H9 (cell line): Measurements from ENCODE around the gene HHATL. TPM values are rescaled to one million over a fixed set of nuclear protein-coding genes. Genes with fewer than 3 reads are reported as not detected.

Experiments
- DNase-seq: peaks from one replicate; pipeline ENCODE4 v3.0.0-alpha.2; 2017
- H2AFZ ChIP-seq: one replicate; pipeline ENCODE4 v1.6.1; 2013; ENCODE audit warnings: mild to moderate bottlenecking, low read length, control low read depth, moderate library complexity
- H2AK5ac ChIP-seq: 2 replicates; pipeline ENCODE4 v1.6.1; 2013; ENCODE audit warnings: low read length, control low read depth, mixed read lengths; ENCODE audit not compliant: insufficient read length
- H2BK120ac ChIP-seq: one replicate; pipeline ENCODE4 v1.6.1; 2013; ENCODE audit warnings: low read depth, mild to moderate bottlenecking, low read length, control low read depth, inconsistent platforms; ENCODE audit not compliant: poor library complexity, severe bottlenecking
- H2BK12ac ChIP-seq: 2 replicates; pipeline ENCODE4 v1.6.1; 2013; ENCODE audit warnings: low read length, control low read depth, mixed read lengths, low read depth; ENCODE audit not compliant: insufficient read length
- H2BK15ac ChIP-seq: 2 replicates; pipeline ENCODE4 v1.6.1; 2013; ENCODE audit warnings: low read depth, low read length, control low read depth
- H2BK20ac ChIP-seq: one replicate; pipeline ENCODE4 v1.6.1; 2013; ENCODE audit warnings: low read depth, mild to moderate bottlenecking, low read length, control low read depth, inconsistent platforms; ENCODE audit not compliant: poor library complexity, severe bottlenecking
- H2BK5ac ChIP-seq: 2 replicates; pipeline ENCODE4 v1.6.1; 2013; ENCODE audit warnings: low read length, control low read depth, mixed read lengths; ENCODE audit not compliant: insufficient read length
- H3K14ac ChIP-seq: 2 replicates; pipeline ENCODE4 v1.6.1; 2013; ENCODE audit warnings: low read length, control low read depth; ENCODE audit not compliant: insufficient read depth
- H3K18ac ChIP-seq: 2 replicates; pipeline ENCODE4 v1.6.1; 2013; ENCODE audit warnings: low read depth, mild to moderate bottlenecking, mixed read lengths, low read length, control low read depth; ENCODE audit not compliant: insufficient read length
- H3K23ac ChIP-seq: 2 replicates; pipeline ENCODE4 v1.6.1; 2013; ENCODE audit warnings: low read length, control low read depth, mixed read lengths, low read depth; ENCODE audit not compliant: insufficient read length
- H3K23me2 ChIP-seq: 2 replicates; pipeline ENCODE4 v1.6.1; 2013; ENCODE audit warnings: low read depth, mild to moderate bottlenecking, mixed read lengths, low read length, control low read depth; ENCODE audit not compliant: insufficient read length, poor library complexity, severe bottlenecking
- H3K27ac ChIP-seq: 2 replicates; pipeline ENCODE4 v1.5.1; 2013; ENCODE audit warnings: low read length, control low read depth, mixed read lengths, low read depth; ENCODE audit not compliant: insufficient read length
- H3K27me3 ChIP-seq: 2 replicates; pipeline ENCODE4 v1.6.1; 2013; ENCODE audit warnings: low read length, control low read depth, inconsistent platforms; ENCODE audit not compliant: insufficient read depth
- H3K4ac ChIP-seq: 2 replicates; pipeline ENCODE4 v1.6.1; 2013; ENCODE audit warnings: low read depth, mild to moderate bottlenecking, control low read depth, inconsistent platforms, low read length, moderate library complexity
- H3K4me1 ChIP-seq: 2 replicates; pipeline ENCODE4 v1.6.1; 2013; ENCODE audit warnings: low read length, control low read depth, inconsistent platforms; ENCODE audit not compliant: insufficient read depth
- H3K4me2 ChIP-seq: 2 replicates; pipeline ENCODE4 v1.6.1; 2013; ENCODE audit warnings: low read length, control low read depth, mixed read lengths; ENCODE audit not compliant: insufficient read length, insufficient read depth
- H3K56ac ChIP-seq: 2 replicates; pipeline ENCODE4 v1.6.1; 2013; ENCODE audit warnings: low read depth, mild to moderate bottlenecking, mixed read lengths, low read length, control low read depth; ENCODE audit not compliant: insufficient read length
- H3K79me1 ChIP-seq: 2 replicates; pipeline ENCODE4 v1.6.1; 2013; ENCODE audit warnings: low read depth, mild to moderate bottlenecking, moderate library complexity, low read length, control low read depth, inconsistent platforms; ENCODE audit not compliant: insufficient read depth, poor library complexity, severe bottlenecking
- H3K79me2 ChIP-seq: 2 replicates; pipeline ENCODE4 v1.6.1; 2013; ENCODE audit warnings: low read length, control low read depth, inconsistent platforms; ENCODE audit not compliant: insufficient read depth
- H3K9ac ChIP-seq: 2 replicates; pipeline ENCODE4 v1.6.1; 2013; ENCODE audit warnings: low read length, control low read depth, mixed read lengths; ENCODE audit not compliant: insufficient read length; ENCODE audit errors: extremely low read depth
- H3K9me3 ChIP-seq: one replicate; pipeline ENCODE4 v1.6.1; 2013; ENCODE audit warnings: low read depth, low read length, inconsistent platforms; ENCODE audit not compliant: control insufficient read depth
- H3T11ph ChIP-seq: one replicate; pipeline ENCODE4 v1.6.1; 2013; ENCODE audit warnings: mild to moderate bottlenecking, low read length, control low read depth, inconsistent platforms
- H4K20me1 ChIP-seq: one replicate; pipeline ENCODE4 v1.6.1; 2013; ENCODE audit not compliant: control insufficient read depth, insufficient read length, insufficient read depth
- H4K5ac ChIP-seq: 2 replicates; pipeline ENCODE4 v1.6.1; 2013; ENCODE audit warnings: low read depth, mild to moderate bottlenecking, mixed read lengths, low read length, control low read depth; ENCODE audit not compliant: insufficient read length
- H4K8ac ChIP-seq: replicated peaks from 2 replicates; pipeline ENCODE4 v1.6.1; 2013; ENCODE audit warnings: low read length, control low read depth, mixed read lengths, low read depth; ENCODE audit not compliant: insufficient read length
- H4K91ac ChIP-seq: 2 replicates; pipeline ENCODE4 v1.6.1; 2013; ENCODE audit warnings: low read depth, mild to moderate bottlenecking, moderate library complexity, mixed read lengths, low read length, control low read depth; ENCODE audit not compliant: insufficient read length
- H3K27ac Mint-ChIP-seq, 3 experiments: 2 replicates in 2 of 3; 3 replicates in 1 of 3; pipeline ENCODE4 v1.8.0; 2020 to 2021; ENCODE audit warnings: mixed read lengths in 3 of 3, mild to moderate bottlenecking in 1 of 3, moderate library complexity in 1 of 3
- H3K27me3 Mint-ChIP-seq: 2 replicates; pipeline ENCODE4 v1.8.0; 2021; ENCODE audit warnings: low read depth, mild to moderate bottlenecking, moderate library complexity, mixed read lengths
- H3K36me3 Mint-ChIP-seq, 3 experiments: 2 replicates in 2 of 3; 3 replicates in 1 of 3; pipeline ENCODE4 v1.8.0; 2020 to 2021; ENCODE audit warnings: low read depth in 3 of 3, mixed read lengths in 3 of 3; ENCODE audit not compliant: insufficient read depth in 1 of 3
- H3K4me1 Mint-ChIP-seq, 2 experiments: 2 replicates each; pipeline ENCODE4 v1.8.0; 2020; ENCODE audit warnings: mixed read lengths in 2 of 2
- H3K4me3 Mint-ChIP-seq, 2 experiments: 2 replicates in 1 of 2; 3 replicates in 1 of 2; pipeline ENCODE4 v1.8.0; 2020 to 2021; ENCODE audit warnings: mild to moderate bottlenecking in 2 of 2, mixed read lengths in 2 of 2, moderate library complexity in 1 of 2
- H3K9me3 Mint-ChIP-seq, 2 experiments: 2 replicates in 1 of 2; 3 replicates in 1 of 2; pipeline ENCODE4 v1.8.0; 2020; ENCODE audit warnings: mild to moderate bottlenecking in 2 of 2, mixed read lengths in 2 of 2, moderate library complexity in 1 of 2
- WGBS: extraction: QIAGEN DNeasy Blood & Tissue Kit; methylation state at CpG from one replicate; pipeline ENCODE4 v1.1.7; 2013; ENCODE audit warnings: missing lambda C conversion rate, low lambda C conversion rate, mixed read lengths; ENCODE audit not compliant: insufficient read length; ENCODE audit errors: extremely low coverage; 5-methylcytosine and 5-hydroxymethylcytosine counted together
- total RNA-seq: library from RNA; stranded (reverse); gene quantifications from 2 replicates; pipeline ENCODE4 v1.2.1, GENCODE V29; 2021
- TF ChIP-seq, protein P1 (sequence below): fragments of 200-600 bp; sonication (generic); conservative IDR thresholded peaks from 3 replicates; pipeline ENCODE4 v1.8.0; 2021; ENCODE audit warnings: antibody characterized with exemption, mild to moderate bottlenecking

HHATL gene
- total RNA-seq, 1 experiment from 2014 or later, result 0.46 TPM

DNA sequence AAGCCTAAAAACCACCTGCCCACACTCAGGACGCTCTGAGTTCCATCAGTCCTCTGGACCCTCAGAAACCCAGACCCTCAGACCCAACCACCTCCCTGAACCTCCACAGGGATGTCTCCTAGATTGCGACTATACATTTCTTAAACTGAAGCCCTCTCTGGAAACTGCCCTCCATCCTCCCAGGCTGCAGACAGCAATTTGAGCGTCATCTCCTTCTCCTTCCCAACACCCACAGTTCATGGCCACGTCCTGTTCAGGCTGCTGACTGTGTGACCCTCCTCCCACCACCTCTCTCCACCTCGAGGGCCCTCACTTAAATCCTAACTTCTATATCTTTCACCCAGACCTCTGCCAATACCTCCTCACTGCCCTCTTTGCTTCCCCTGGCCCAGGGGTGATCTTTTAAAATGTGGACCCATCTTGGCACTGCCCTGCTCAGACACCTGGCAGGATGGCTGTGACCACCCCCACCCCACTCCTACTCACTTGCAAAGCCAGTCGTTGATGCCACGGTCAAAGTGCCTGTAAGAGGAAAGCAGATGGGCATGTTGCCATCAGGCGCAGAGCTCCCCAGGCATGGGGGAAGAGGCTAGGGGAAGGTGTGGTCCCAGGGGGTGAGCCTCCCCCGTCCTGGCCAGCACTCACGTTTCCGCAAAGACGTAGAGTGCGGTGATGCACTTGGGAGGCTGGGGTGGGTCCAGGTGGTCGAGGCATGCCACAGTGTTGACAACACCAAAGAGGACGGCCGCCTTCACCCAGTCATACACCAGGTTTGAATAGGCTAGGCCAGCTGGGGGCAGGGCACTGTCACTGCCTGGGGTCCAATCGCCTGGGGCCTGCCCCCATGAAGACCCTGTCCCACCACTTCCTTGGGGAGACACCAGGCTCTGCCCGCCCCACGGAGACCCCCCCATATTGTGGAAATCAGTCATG lies 6.0 kb downstream of the HHATL start:
- WGBS, result no CpG with 5 or more reads among the region's 19 CpGs
- H3K14ac ChIP-seq, result no peak overlapping the region
- H3K27ac ChIP-seq, result no peak overlapping the region
- no peak overlapping the region for H4K91ac ChIP-seq
- H3K79me2 ChIP-seq, result no peaks in the 10 kb centered on the region
- H3K9me3 ChIP-seq, result no peaks in the 10 kb centered on the region
- no peaks in the 10 kb centered on the region for H3K79me1 ChIP-seq
- TF ChIP-seq, protein P1, sequence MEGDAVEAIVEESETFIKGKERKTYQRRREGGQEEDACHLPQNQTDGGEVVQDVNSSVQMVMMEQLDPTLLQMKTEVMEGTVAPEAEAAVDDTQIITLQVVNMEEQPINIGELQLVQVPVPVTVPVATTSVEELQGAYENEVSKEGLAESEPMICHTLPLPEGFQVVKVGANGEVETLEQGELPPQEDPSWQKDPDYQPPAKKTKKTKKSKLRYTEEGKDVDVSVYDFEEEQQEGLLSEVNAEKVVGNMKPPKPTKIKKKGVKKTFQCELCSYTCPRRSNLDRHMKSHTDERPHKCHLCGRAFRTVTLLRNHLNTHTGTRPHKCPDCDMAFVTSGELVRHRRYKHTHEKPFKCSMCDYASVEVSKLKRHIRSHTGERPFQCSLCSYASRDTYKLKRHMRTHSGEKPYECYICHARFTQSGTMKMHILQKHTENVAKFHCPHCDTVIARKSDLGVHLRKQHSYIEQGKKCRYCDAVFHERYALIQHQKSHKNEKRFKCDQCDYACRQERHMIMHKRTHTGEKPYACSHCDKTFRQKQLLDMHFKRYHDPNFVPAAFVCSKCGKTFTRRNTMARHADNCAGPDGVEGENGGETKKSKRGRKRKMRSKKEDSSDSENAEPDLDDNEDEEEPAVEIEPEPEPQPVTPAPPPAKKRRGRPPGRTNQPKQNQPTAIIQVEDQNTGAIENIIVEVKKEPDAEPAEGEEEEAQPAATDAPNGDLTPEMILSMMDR, result no peak
- H3K4me1 ChIP-seq, result no peaks in the 10 kb centered on the region
- no peaks in the 10 kb centered on the region for H4K20me1 ChIP-seq
- Mint-ChIP-seq H3K27ac (no peak overlapping the region), H3K27me3 (peaks cover 1% of the 10 kb centered on the region; the same call in 1 of the 2 replicates), H3K9me3 (no peaks in the 10 kb centered on the region), H3K4me1 (peaks cover 5 to 6% of the 10 kb centered on the region in 2 experiments), H3K36me3 (no peaks in the 10 kb centered on the region), H3K4me3 (no peak overlapping the region)
- no peak overlapping the region for H2BK12ac ChIP-seq
- H3K9ac ChIP-seq, result no peak overlapping the region
- H3K27me3 ChIP-seq, result no peaks in the 10 kb centered on the region; the same call in 1 of the 2 replicates
- no peak overlapping the region for H3K23ac ChIP-seq
- no peak overlapping the region for H3K56ac ChIP-seq
- no peak overlapping the region for H4K8ac ChIP-seq
- no peak overlapping the region for H3K18ac ChIP-seq
- no peak overlapping the region for H2BK120ac ChIP-seq
- H2AFZ ChIP-seq, result no peak overlapping the region
- H3K4me2 ChIP-seq, result no peak overlapping the region
- no peak overlapping the region for H3K4ac ChIP-seq
- H3K23me2 ChIP-seq, result no peaks in the 10 kb centered on the region
- no peak overlapping the region for H2AK5ac ChIP-seq
- H4K5ac ChIP-seq, result no peak overlapping the region
- DNase-seq, result peak; percentile 9
- H3T11ph ChIP-seq, result no peak overlapping the region
- H2BK5ac ChIP-seq, result no peak overlapping the region
- H2BK20ac ChIP-seq, result no peak overlapping the region
- no peak overlapping the region for H2BK15ac ChIP-seq
